HepG2 (cell line): ENCODE results near the gene DPM2. TPM values are rescaled to one million over a fixed set of nuclear protein-coding genes. Genes with fewer than 3 reads are reported as not detected.

Source experiments
- CBX2 ChIP-seq, 2 experiments: fragments of 200-600 bp in 1 of 2; sonication (generic); formaldehyde crosslinking in 1 of 2; IDR thresholded peaks; 2 replicates each; pipeline versions ENCODE4 v1.7.0 to v1.8.1; 2018 to 2022; ENCODE audit warnings: low read depth in 2 of 2, low read length in 1 of 2, mild to moderate bottlenecking in 1 of 2, missing genetic modification reagents in 1 of 2
- FOXK2 ChIP-seq: fragments of 450-650 bp; IDR thresholded peaks from 2 replicates; pipeline ENCODE4 v1.6.1; 2016
- HDAC6 ChIP-seq: fragments of 200-600 bp; sonication (generic); IDR thresholded peaks from 2 replicates; pipeline ENCODE4 v1.7.0; 2017; ENCODE audit warnings: mild to moderate bottlenecking, antibody characterized with exemption, low read length, low read depth
- HOXA9 ChIP-seq: sonication (generic); formaldehyde crosslinking; IDR thresholded peaks from 2 replicates; pipeline ENCODE4 v1.8.1; 2022; ENCODE audit warnings: missing genetic modification reagents, mild to moderate bottlenecking, moderate library complexity, borderline replicate concordance
- KAT2B ChIP-seq: fragments of 150-350 bp; IDR thresholded peaks from 2 replicates; pipeline ENCODE4 v1.6.1; 2014; ENCODE audit warnings: low read depth, low read length, borderline replicate concordance
- MAF1 ChIP-seq: sonication (generic); formaldehyde crosslinking; IDR thresholded peaks from 2 replicates; pipeline ENCODE4 v1.5.0; 2020; ENCODE audit warnings: missing genetic modification reagents, borderline replicate concordance
- MZF1 ChIP-seq: sonication (generic); formaldehyde crosslinking; IDR thresholded peaks from 2 replicates; pipeline ENCODE4 v1.8.1; 2023; ENCODE audit warnings: mild to moderate bottlenecking, missing genetic modification reagents, borderline replicate concordance
- NFIC ChIP-seq: IDR thresholded peaks from 2 replicates; pipeline ENCODE4 v1.6.1; 2012; ENCODE audit warnings: mild to moderate bottlenecking, low read length, inconsistent platforms
- ONECUT2 ChIP-seq: sonication (generic); formaldehyde crosslinking; IDR thresholded peaks from 2 replicates; pipeline ENCODE4 v1.4.0; 2020; ENCODE audit warnings: missing genetic modification reagents
- PHF8 ChIP-seq: sonication (generic); formaldehyde crosslinking; IDR thresholded peaks from 2 replicates; pipeline ENCODE4 v1.5.0; 2020; ENCODE audit warnings: missing genetic modification reagents
- RFXANK ChIP-seq: IDR thresholded peaks from 2 replicates; pipeline ENCODE4 v1.6.1; 2016
- RFXAP ChIP-seq: sonication (generic); formaldehyde crosslinking; IDR thresholded peaks from 2 replicates; pipeline ENCODE4 v1.4.0; 2020; ENCODE audit warnings: missing genetic modification reagents, borderline replicate concordance
- RNF2 ChIP-seq: fragments of 450-650 bp; conservative IDR thresholded peaks from 2 replicates; pipeline ENCODE4 v1.6.1; 2016; ENCODE audit warnings: low read depth
- SMAD1 ChIP-seq: sonication (generic); formaldehyde crosslinking; IDR thresholded peaks from 2 replicates; pipeline ENCODE4 v1.4.0; 2020; ENCODE audit warnings: missing genetic modification reagents, low read depth, mild to moderate bottlenecking, borderline replicate concordance
- SSRP1 ChIP-seq: IDR thresholded peaks from 2 replicates; pipeline ENCODE4 v1.6.1; 2016; ENCODE audit warnings: control low read depth
- TEAD3 ChIP-seq: optimal IDR thresholded peaks from 2 replicates; pipeline ENCODE3; 2016; ENCODE audit warnings: borderline replicate concordance
- TOE1 ChIP-seq: sonication (generic); formaldehyde crosslinking; IDR thresholded peaks from 2 replicates; pipeline ENCODE4 v1.4.0; 2020; ENCODE audit warnings: mild to moderate bottlenecking, missing genetic modification reagents
- TOPORS ChIP-seq: sonication (generic); formaldehyde crosslinking; IDR thresholded peaks from 2 replicates; pipeline ENCODE4 v1.8.0; 2023; ENCODE audit warnings: mild to moderate bottlenecking, missing genetic modification reagents
- ZBTB7B ChIP-seq: sonication (generic); formaldehyde crosslinking; IDR thresholded peaks from 2 replicates; pipeline ENCODE4 v1.4.0; 2020; ENCODE audit warnings: missing genetic modification reagents
- ZNF34 ChIP-seq: sonication (generic); formaldehyde crosslinking; IDR thresholded peaks from 2 replicates; pipeline ENCODE4 v1.4.0; 2020; ENCODE audit warnings: mild to moderate bottlenecking, missing genetic modification reagents, borderline replicate concordance
- ZNF563 ChIP-seq: sonication (generic); formaldehyde crosslinking; IDR thresholded peaks from 2 replicates; pipeline ENCODE4 v1.8.0; 2022; ENCODE audit warnings: mild to moderate bottlenecking, moderate library complexity, missing genetic modification reagents
- ZSCAN25 ChIP-seq: sonication (generic); formaldehyde crosslinking; IDR thresholded peaks from 2 replicates; pipeline ENCODE4 v1.8.0; 2022; ENCODE audit warnings: mild to moderate bottlenecking, missing genetic modification reagents
- polyA plus RNA-seq, 8 experiments: library from polyadenylated mRNA; depleted of rRNA in 3 of 8; stranded (reverse) in 7 of 8; unstranded in 1 of 8; fragments of >200 nt; fragmentation: Illumina TruSeq in 4 of 8; extraction: Trizol in 4 of 8; gene quantifications; 2 replicates each; pipeline versions ENCODE4 v1.2.1 to v1.2.3, GENCODE V29; 2011 to 2016; ENCODE audit warnings: low read depth in 4 of 8, missing spikeins in 1 of 8, mixed read lengths in 1 of 8; ENCODE audit not compliant: insufficient read depth in 1 of 8
- total RNA-seq, 5 experiments: library from RNA; depleted of rRNA; stranded (reverse); fragments of >200 nt; fragmentation: Illumina TruSeq; extraction: Trizol; gene quantifications; 2 replicates each; pipeline ENCODE4 v1.2.3, GENCODE V29; 2016; ENCODE audit warnings: low read depth in 1 of 5
- TF ChIP-seq, protein P1 (sequence below): sonication (generic); formaldehyde crosslinking; IDR thresholded peaks from 2 replicates; pipeline ENCODE4 v1.4.0; 2020; ENCODE audit warnings: missing genetic modification reagents, borderline replicate concordance
- TF ChIP-seq, protein P2 (sequence below): sonication (generic); formaldehyde crosslinking; IDR thresholded peaks from 2 replicates; pipeline ENCODE4 v1.8.0; 2022; ENCODE audit warnings: mild to moderate bottlenecking, missing genetic modification reagents, moderate library complexity
- TF ChIP-seq, protein P3 (sequence below): conservative IDR thresholded peaks from 2 replicates; pipeline ENCODE4 v1.6.1; 2018; ENCODE audit warnings: missing genetic modification reagents

The DPM2 gene
- total and polyA plus RNA-seq, 2 of the 13 experiments (the other 11 are each of a cell fraction or from before 2014, with no cell fraction given), result 24.8 to 35.3 TPM

DNA sequence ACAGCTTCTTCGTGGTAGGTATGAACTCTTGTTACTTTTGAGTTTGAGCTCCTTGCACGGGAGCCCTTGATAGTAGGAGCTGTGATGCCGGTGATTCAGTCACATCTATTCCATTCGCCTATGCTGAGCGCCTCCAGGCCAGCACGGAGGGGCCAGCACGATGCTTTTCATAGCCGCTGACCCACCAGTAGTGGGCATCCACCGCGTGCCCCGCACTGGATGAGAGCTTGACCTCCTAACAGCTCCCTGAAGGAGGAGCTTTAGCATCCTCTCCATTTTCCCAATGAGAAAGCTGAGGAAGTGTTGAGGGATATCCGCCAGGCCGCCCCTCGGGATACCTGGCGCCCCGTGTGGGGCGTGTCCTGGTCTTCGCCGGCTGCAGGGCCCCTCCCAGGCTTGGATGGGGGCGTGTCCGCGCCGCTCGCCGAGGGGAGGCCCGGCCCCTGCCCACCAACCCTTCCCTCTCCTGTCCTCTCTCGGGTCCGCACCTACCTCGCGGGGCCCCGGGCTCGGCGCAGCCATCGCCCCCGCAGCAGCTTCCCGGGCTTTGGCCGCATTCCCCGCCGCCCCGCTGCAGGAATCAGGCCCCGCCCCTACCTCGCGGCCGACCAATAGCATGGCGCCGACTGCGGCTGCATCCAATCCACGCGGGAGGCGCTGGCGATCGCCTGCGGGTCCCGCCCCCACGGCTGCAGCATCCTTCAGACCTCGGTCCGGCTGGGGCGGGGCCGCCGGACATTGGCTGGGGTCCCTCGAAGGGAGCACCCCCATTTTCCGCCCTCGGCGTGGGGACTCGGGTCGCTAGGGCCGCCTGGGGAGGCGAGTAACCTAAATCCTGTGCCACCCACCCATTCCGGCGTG is 7.2 kb downstream of the DPM2 start, which contains the start of gene PIP5KL1 (continued):
- TF ChIP-seq MZF1 (CRISPR knock-in tag) (no peak), ZNF34 (CRISPR knock-in tag) (no peak), RFXAP (CRISPR knock-in tag) (no peak), NFIC (no peak), PHF8 (CRISPR knock-in tag) (no peak), TEAD3 (CRISPR knock-in tag) (peak; percentile 46), ONECUT2 (CRISPR knock-in tag) (no peak), RFXANK (CRISPR knock-in tag) (no peak), FOXK2 (no peak), ZSCAN25 (CRISPR knock-in tag) (no peak), TOE1 (CRISPR knock-in tag) (no peak), ZBTB7B (no peak), RNF2 (no peak; the same call in 1 of the 2 replicates), HOXA9 (CRISPR knock-in tag) (no peak), TOPORS (no peak), ZNF563 (CRISPR knock-in tag) (peak; percentile 86), SMAD1 (CRISPR knock-in tag) (peak; percentile 53; the same call in 1 of the 2 replicates), HDAC6 (no peak), KAT2B (no peak), CBX2 (IDR thresholded peaks at IDR 0.05; ENCODE audit: low read depth, low read length) (no peak), CBX2 (CRISPR knock-in tag; IDR thresholded peaks at IDR 0.05; ENCODE audit: low read depth) (no peak), SSRP1 (no peak), MAF1 (CRISPR knock-in tag) (no peak)
- TF ChIP-seq, protein P1, sequence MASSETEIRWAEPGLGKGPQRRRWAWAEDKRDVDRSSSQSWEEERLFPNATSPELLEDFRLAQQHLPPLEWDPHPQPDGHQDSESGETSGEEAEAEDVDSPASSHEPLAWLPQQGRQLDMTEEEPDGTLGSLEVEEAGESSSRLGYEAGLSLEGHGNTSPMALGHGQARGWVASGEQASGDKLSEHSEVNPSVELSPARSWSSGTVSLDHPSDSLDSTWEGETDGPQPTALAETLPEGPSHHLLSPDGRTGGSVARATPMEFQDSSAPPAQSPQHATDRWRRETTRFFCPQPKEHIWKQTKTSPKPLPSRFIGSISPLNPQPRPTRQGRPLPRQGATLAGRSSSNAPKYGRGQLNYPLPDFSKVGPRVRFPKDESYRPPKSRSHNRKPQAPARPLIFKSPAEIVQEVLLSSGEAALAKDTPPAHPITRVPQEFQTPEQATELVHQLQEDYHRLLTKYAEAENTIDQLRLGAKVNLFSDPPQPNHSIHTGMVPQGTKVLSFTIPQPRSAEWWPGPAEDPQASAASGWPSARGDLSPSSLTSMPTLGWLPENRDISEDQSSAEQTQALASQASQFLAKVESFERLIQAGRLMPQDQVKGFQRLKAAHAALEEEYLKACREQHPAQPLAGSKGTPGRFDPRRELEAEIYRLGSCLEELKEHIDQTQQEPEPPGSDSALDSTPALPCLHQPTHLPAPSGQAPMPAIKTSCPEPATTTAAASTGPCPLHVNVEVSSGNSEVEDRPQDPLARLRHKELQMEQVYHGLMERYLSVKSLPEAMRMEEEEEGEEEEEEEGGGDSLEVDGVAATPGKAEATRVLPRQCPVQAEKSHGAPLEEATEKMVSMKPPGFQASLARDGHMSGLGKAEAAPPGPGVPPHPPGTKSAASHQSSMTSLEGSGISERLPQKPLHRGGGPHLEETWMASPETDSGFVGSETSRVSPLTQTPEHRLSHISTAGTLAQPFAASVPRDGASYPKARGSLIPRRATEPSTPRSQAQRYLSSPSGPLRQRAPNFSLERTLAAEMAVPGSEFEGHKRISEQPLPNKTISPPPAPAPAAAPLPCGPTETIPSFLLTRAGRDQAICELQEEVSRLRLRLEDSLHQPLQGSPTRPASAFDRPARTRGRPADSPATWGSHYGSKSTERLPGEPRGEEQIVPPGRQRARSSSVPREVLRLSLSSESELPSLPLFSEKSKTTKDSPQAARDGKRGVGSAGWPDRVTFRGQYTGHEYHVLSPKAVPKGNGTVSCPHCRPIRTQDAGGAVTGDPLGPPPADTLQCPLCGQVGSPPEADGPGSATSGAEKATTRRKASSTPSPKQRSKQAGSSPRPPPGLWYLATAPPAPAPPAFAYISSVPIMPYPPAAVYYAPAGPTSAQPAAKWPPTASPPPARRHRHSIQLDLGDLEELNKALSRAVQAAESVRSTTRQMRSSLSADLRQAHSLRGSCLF, result no peak
- TF ChIP-seq, protein P2, sequence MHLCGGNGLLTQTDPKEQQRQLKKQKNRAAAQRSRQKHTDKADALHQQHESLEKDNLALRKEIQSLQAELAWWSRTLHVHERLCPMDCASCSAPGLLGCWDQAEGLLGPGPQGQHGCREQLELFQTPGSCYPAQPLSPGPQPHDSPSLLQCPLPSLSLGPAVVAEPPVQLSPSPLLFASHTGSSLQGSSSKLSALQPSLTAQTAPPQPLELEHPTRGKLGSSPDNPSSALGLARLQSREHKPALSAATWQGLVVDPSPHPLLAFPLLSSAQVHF (CRISPR knock-in tag), result no peak
- TF ChIP-seq, protein P3, sequence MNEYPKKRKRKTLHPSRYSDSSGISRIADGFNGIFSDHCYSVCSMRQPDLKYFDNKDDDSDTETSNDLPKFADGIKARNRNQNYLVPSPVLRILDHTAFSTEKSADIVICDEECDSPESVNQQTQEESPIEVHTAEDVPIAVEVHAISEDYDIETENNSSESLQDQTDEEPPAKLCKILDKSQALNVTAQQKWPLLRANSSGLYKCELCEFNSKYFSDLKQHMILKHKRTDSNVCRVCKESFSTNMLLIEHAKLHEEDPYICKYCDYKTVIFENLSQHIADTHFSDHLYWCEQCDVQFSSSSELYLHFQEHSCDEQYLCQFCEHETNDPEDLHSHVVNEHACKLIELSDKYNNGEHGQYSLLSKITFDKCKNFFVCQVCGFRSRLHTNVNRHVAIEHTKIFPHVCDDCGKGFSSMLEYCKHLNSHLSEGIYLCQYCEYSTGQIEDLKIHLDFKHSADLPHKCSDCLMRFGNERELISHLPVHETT, result no peak
